OCI-LY7 (cell line): ENCODE measurements around the gene SUN5. TPM values are rescaled to one million over a fixed set of nuclear protein-coding genes. Genes with fewer than 3 reads are reported as not detected.

Experiments used
- BruUV-seq: library from RNA; stranded (reverse); fragments of 400-500 nt; replicated peaks from 2 replicates; lab custom pipeline; 2021; lab: Mats Ljungman, UMichigan
- CTCF ChIA-PET: fragments of 300-600 bp; sonication (Branson Sonifier 250); formaldehyde crosslinking; loops from one replicate; lab custom pipeline; 2022; ENCODE audit warnings: antibody characterized with exemption; ENCODE audit not compliant: unreplicated experiment; lab: Charles Lee
- POLR2A ChIA-PET: fragments of 300-600 bp; sonication (Branson Sonifier 250); formaldehyde crosslinking; loops from one replicate; lab custom pipeline; 2022; ENCODE audit warnings: antibody characterized with exemption; lab: Charles Lee
- DNase-seq: peaks from one replicate; pipeline ENCODE4 v3.0.0-alpha.2; 2015; ENCODE audit warnings: low spot score
- H2AFZ ChIP-seq: fragments of 200-600 bp; sonication (generic), shearing (Covaris generic); 2 replicates; pipeline ENCODE4 v1.6.1; 2014; ENCODE audit warnings: mild to moderate bottlenecking, antibody characterized with exemption, low read length, moderate library complexity
- H3K27ac ChIP-seq: fragments of 200-600 bp; sonication (generic); 2 replicates; pipeline ENCODE4 v1.5.1; 2014; ENCODE audit warnings: mixed run types, low read depth, mild to moderate bottlenecking, moderate library complexity, low read length, inconsistent platforms; ENCODE audit not compliant: poor library complexity, severe bottlenecking
- H3K36me3 ChIP-seq: fragments of 200-600 bp; sonication (generic); 2 replicates; pipeline ENCODE4 v1.6.1; 2014; ENCODE audit warnings: mild to moderate bottlenecking, antibody characterized with exemption, low read length, moderate library complexity, mixed read lengths; ENCODE audit not compliant: insufficient read depth
- H3K4me1 ChIP-seq: fragments of 200-600 bp; sonication (generic); 2 replicates; pipeline ENCODE4 v1.5.1; 2014; ENCODE audit warnings: mild to moderate bottlenecking, low read length; ENCODE audit not compliant: insufficient read depth, poor library complexity, severe bottlenecking
- H3K4me2 ChIP-seq: fragments of 200-600 bp; sonication (generic); 2 replicates; pipeline ENCODE4 v1.6.1; 2014; ENCODE audit warnings: mild to moderate bottlenecking, low read length
- H3K4me3 ChIP-seq: fragments of 200-600 bp; sonication (generic); 2 replicates; pipeline ENCODE4 v1.5.1; 2014; ENCODE audit warnings: mild to moderate bottlenecking, low read depth, low read length; ENCODE audit not compliant: poor library complexity, severe bottlenecking
- H3K79me2 ChIP-seq: fragments of 200-600 bp; sonication (generic); 2 replicates; pipeline ENCODE4 v1.6.1; 2016; ENCODE audit warnings: low read depth, mild to moderate bottlenecking, low read length, moderate library complexity, mixed read lengths; ENCODE audit not compliant: insufficient read depth
- H3K9me2 ChIP-seq: fragments of 200-600 bp; sonication (generic); 2 replicates; pipeline ENCODE4 v1.6.1; 2016; ENCODE audit warnings: mild to moderate bottlenecking, low read length, mixed read lengths; ENCODE audit not compliant: insufficient read depth
- H3K9me3 ChIP-seq: fragments of 200-600 bp; sonication (generic); 2 replicates; pipeline ENCODE4 v1.6.1; 2014; ENCODE audit warnings: mild to moderate bottlenecking, mixed run types, low read length, mixed read lengths
- H4K20me1 ChIP-seq: fragments of 200-600 bp; sonication (generic); 2 replicates; pipeline ENCODE4 v1.6.1; 2014; ENCODE audit warnings: mild to moderate bottlenecking, antibody characterized with exemption, low read length, moderate library complexity, mixed read lengths; ENCODE audit not compliant: insufficient read depth
- CTCF ChIP-seq: fragments of 200-600 bp; sonication (generic); conservative IDR thresholded peaks from 2 replicates; pipeline ENCODE4 v1.5.1; 2014; ENCODE audit warnings: mild to moderate bottlenecking, antibody characterized with exemption, low read length, moderate library complexity, mixed read lengths
- EZH2phosphoT487 ChIP-seq: fragments of 200-600 bp; sonication (generic); IDR thresholded peaks from 2 replicates; pipeline ENCODE4 v1.6.1; 2018; ENCODE audit warnings: low read depth, borderline replicate concordance, mild to moderate bottlenecking, mixed run types, antibody characterized with exemption, low read length, moderate library complexity, mixed read lengths
- intact Hi-C: fragments of 100-400 bp; cut with micrococcal nuclease; formaldehyde crosslinking; loops from one replicate; pipeline ENCODE4 v1.10.0; 2022; ENCODE audit not compliant: unreplicated experiment
- total RNA-seq, 2 experiments: library from RNA; depleted of rRNA in 1 of 2; stranded (reverse); fragments of >200 nt in 1 of 2; shearing (Covaris generic) in 1 of 2; gene quantifications; 2 replicates each; pipeline ENCODE4 v1.2.3, GENCODE V29; 2014 to 2022

The SUN5 gene
- total RNA-seq, 2 experiments from 2014 or later: not detected

DNA sequence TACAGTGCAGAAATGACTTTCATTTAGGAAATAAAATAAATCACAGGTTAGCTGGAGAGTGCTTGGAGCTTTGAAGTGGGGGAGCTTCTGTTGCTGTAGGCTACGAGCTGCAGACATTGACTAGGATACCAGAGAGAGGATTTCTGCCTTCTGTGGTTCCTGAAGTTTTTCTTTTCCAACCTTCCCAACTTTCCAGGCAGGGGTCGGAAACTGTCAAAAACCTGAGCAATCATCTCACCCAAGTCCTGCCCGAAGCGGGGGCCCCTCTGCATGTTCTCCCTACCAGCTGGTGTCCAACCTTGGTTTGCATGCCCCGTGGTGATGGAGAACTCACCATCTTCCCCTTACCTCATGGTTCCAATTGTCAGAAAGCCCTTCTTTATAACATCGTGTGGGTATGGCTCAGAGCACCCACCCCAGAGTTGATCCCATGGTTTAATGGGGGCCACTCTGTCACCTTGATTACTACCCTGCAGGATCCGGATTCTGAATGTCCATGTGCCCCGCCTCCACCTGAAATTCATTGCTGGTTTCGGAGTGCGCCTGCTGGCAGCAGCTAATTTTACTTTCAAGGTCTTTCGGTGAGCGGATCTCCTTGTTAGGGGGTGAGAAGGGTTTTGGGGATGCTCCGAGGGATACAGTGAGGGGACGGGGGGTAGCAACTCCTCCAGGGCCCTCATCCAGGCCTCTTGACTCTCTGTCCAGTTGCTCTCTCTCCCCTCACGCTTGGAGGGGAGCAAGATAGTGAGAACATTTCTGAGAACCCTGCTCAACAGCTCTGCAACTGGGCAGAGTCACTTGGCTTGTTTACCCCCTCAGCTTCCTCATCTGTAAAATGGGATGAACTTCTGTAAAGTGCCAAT, 8.3 kb upstream of the SUN5 start:
- TF ChIP-seq CTCF (no peak), EZH2phosphoT487 (no peak)
- POLR2A ChIA-PET: no interaction called here
- BruUV-seq: no TSS peak
- no peak overlapping the region for H2AFZ ChIP-seq
- no peak for DNase-seq
- CTCF ChIA-PET: no interaction called here
- H3K9me3 ChIP-seq: no peaks in the 10 kb centered on the region
- intact Hi-C loops: no loop called here
- no peaks in the 10 kb centered on the region for H3K36me3 ChIP-seq
- H3K79me2 ChIP-seq: no peaks in the 10 kb centered on the region
- H4K20me1 ChIP-seq: no peaks in the 10 kb centered on the region
- H3K4me2 ChIP-seq: no peak overlapping the region
- H3K4me3 ChIP-seq: no peak overlapping the region
- H3K4me1 ChIP-seq: no peaks in the 10 kb centered on the region
- H3K9me2 ChIP-seq: no peaks in the 10 kb centered on the region
- no peak overlapping the region for H3K27ac ChIP-seq

- POLR2A ChIA-PET: no interaction called here
- Histone ChIP-seq H3K9me2 (no peaks in the 10 kb centered on the region), H3K9me3 (no peaks in the 10 kb centered on the region), H4K20me1 (no peaks in the 10 kb centered on the region), H3K36me3 (no peaks in the 10 kb centered on the region), H3K4me1 (no peaks in the 10 kb centered on the region), H3K4me2 (no peak overlapping the region), H2AFZ (no peak overlapping the region), H3K4me3 (no peak overlapping the region), H3K79me2 (no peaks in the 10 kb centered on the region), H3K27ac (no peak overlapping the region)
- intact Hi-C loops: no loop called here
- TF ChIP-seq CTCF: no peak
- no peak for TF ChIP-seq EZH2phosphoT487
- no TSS peak for BruUV-seq
- DNase-seq: no peak
- CTCF ChIA-PET: no interaction called here
Observed at GRCh38 chr20:33010674-33011449, 6.6 kb upstream of the SUN5 start.
